Rectal smooth muscle tissue (tissue), 1 donor: Measurements from ENCODE around the gene PGC.

ENCODE experiments used
- H3K27ac ChIP-seq: one replicate; pipeline ENCODE4 v1.7.0; 2013; ENCODE audit warnings: low read depth, low read length, inconsistent platforms
- H3K27me3 ChIP-seq: one replicate; pipeline ENCODE4 v1.7.0; 2013; ENCODE audit warnings: low read length; ENCODE audit not compliant: control insufficient read depth, insufficient read depth
- H3K36me3 ChIP-seq: one replicate; pipeline ENCODE4 v1.7.0; 2013; ENCODE audit warnings: low read length; ENCODE audit not compliant: control insufficient read depth, insufficient read depth
- H3K4me1 ChIP-seq: one replicate; pipeline ENCODE4 v1.7.0; 2013; ENCODE audit warnings: low read length; ENCODE audit not compliant: control insufficient read depth, insufficient read depth
- H3K4me3 ChIP-seq: one replicate; pipeline ENCODE4 v1.7.0; 2013; ENCODE audit warnings: low read length
- H3K9ac ChIP-seq: one replicate; pipeline ENCODE4 v1.7.0; 2013; ENCODE audit warnings: low read length

PGC gene

DNA sequence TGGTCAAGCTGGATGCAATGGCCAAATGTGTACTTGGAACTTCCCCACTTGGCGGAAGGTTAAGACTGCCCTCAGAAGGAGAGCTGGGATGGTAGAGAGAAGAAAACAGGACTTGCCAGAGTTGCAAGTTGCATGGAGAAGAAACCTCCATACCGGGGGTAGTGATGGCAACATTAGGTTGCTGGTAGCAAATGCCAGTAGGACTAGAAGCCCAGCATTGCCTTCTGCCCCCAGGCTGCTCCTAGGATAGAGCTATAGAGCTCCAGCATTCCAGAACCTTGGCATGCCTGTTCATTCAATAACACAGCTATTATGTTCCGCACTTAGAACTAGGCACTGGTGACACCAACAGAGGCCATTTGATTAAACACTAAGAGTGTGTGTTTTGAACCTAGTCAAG lies 38.3 kb downstream of the PGC start:
- Histone ChIP-seq H3K4me3 (no peak overlapping the region), H3K27ac (no peak overlapping the region), H3K27me3 (no peaks in the 10 kb centered on the region), H3K4me1 (peaks cover 50% of the 10 kb centered on the region), H3K36me3 (no peaks in the 10 kb centered on the region), H3K9ac (no peak overlapping the region)

DNA sequence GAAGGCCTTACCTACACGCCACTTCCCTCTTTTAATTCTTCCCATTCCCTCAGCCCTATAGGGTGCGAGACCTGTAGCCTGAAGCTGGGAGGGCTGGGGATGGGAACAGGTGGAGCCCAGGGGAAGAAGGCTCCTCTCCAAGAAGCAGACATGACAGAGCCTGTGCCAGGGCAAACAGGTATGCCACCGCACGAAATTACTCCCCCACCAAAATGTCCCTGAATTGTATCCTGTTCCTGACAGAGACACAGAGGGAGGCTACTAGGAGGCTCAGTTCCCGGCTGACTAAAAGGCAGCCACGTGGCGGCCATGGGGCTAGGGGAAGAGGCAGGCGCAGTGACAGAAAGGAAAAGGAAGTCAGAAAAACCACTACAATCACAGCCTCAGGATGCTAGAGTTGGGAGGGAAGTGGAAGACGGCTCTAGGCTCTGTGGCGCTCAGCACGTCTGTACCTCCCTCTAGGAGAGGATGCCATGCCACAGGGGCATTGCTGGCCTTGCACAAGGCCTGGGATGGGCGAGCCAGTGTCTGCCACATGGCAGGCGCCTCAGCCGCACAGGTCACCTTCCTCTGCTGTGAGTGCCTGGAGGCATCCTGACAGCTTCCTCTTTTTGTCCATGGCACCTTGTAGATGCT lies 39.5 kb downstream of the PGC start:
- Histone ChIP-seq H3K9ac (no peak overlapping the region), H3K36me3 (no peaks in the 10 kb centered on the region), H3K27me3 (no peaks in the 10 kb centered on the region), H3K4me3 (no peak overlapping the region), H3K4me1 (peaks cover 41% of the 10 kb centered on the region), H3K27ac (peak overlapping the region; percentile 82)

DNA sequence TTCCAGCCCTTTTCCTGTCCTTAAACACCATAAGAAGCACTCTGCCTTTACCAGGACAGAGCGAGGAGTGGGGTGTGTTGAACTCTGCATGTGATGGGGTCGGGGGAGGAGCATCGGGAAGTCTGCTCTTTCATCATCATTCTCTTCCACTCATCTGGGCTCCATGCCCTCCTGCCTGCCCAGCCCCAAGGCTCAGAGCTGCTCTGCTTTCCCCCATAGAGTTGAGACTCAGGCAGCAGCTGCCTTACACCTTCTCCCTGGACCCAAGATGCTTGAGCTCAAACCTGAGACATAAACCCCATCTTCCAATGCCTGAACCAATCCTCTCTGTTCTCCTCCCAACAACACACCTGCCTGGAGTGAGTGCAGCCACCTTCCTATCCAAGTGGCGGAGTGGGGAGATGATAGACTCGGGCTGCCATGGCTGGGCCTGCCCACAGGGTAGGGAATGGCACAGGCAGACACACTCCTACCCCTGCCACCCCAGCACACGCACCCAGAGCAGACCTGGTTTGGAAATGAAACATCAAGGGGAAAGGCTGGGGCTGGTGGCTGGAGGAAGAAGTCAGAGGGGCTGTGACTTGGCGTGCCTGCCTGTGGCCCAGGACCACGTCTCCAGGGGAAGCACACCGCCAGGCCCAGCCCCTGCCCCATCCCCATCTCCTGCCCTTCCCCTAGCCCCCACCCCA lies 40.2 kb downstream of the PGC start:
- H3K36me3 ChIP-seq = no peaks in the 10 kb centered on the region
- H3K27ac ChIP-seq = peak overlapping the region; percentile 82
- H3K4me3 ChIP-seq = no peak overlapping the region
- no peak overlapping the region for H3K9ac ChIP-seq
- H3K4me1 ChIP-seq = peaks cover 34% of the 10 kb centered on the region
- no peaks in the 10 kb centered on the region for H3K27me3 ChIP-seq

DNA sequence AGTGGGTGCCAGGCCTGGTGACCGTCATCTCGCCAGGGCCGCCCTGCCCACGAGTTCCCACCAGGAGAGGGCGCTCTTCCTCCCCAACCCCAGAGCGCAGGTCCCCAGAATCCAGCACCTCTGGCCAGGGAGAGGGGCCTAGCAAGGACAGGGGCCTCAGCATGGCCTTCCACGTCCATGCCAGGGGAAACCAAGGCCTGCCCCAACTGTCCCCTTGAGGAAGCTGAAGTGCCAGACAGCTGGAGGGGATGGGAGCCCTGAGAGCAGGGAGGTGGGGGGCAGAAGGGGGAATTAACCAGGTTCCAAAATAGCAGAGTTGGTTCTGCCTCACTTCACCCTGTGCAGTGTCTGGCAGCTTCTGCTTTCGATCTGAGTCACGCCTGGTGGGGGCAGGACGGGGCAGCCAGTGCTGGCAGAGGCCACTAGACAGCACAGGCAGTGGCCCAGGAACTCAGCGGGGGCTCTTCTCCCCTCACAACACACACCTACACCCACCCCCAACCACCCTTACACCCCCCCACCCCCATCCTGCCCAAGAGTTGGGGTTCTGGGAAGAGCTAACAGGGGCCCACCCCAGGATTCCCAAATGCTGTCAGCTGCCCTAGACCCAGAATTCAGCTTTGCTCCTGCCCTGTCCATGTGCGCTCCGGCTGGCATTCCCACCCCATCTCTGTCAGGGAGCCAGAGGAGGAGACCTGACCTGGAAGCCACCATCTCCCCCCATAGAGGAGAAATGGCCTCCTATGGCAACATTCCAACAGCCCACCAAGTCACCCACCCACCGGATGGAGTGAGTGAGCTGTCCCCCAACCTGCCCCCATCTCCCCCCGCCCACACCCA lies 41.0 kb downstream of the PGC start:
- Histone ChIP-seq H3K4me3 (peak overlapping the region; percentile 22), H3K27me3 (no peaks in the 10 kb centered on the region), H3K4me1 (peaks cover 27% of the 10 kb centered on the region), H3K27ac (peak overlapping the region; percentile 82), H3K9ac (peak overlapping the region; percentile 14), H3K36me3 (no peaks in the 10 kb centered on the region)

DNA sequence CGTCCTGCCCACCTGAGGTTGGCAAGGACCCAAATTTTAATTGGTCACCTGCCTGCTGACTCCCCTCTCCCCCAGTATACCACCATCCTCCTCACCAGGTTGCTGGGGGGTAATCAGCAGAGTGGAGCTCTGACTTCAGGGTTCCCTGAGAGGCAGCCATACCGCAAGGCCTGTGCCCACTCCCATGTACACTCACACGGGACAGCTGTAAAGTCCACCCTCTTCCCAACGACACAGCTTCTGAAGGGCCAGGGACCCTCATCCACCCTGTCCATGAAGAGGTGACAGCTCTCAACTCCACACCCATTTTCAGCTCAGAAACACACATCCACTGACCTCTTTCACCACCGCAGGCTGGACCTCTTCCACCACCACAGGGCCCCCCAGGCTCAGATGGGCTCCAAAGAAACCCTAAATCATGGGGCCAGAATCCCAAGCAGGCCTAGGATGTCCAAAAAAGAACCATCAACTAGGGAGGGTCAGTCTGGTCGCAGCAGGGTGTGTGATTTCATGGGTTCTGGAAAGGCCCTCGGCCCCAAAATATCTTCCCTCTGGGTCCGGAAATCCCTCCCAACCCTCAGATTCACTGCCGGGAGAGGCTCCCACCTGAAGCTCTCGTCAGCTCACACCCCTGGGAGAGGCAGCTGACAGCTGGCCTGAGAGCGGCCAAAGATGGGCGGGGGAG lies 41.7 kb downstream of the PGC start:
- H3K9ac ChIP-seq = peak overlapping the region; percentile 14
- H3K4me3 ChIP-seq = peak overlapping the region; percentile 17
- peaks cover 25% of the 10 kb centered on the region for H3K4me1 ChIP-seq
- H3K36me3 ChIP-seq = no peaks in the 10 kb centered on the region
- no peaks in the 10 kb centered on the region for H3K27me3 ChIP-seq
- peak overlapping the region; percentile 82 for H3K27ac ChIP-seq

DNA sequence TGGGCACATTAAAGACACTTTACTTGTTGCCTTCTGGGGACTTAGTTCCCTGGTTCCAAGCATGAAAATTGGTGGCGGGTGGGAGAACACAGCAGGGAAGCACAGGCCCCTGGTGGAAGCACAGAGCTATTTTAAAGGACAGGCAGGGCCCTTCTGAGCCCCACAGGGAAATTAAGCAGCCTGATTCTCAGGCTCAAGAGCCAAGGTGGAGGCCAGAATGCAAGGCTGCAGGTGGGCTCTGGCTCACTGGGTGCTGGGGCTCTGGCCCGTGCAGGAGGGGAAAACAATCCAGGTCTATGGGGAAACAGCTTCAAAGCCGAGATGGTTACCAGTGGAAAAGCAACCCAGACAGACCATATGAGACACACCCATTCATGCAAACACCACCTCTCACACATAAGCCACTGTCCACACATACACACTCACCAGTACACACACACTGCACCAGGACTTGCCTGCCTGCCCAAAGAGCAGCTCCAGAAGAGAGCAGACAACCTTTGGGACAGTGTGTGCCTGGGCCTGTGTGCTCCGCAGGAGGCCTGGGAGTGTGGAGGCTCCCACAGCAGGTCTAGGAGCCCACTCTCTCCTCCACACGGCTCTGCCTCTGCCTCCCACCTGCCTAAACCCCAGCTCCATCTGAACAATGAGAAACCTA lies 42.4 kb downstream of the PGC start:
- no peak overlapping the region for H3K9ac ChIP-seq
- H3K36me3 ChIP-seq = no peaks in the 10 kb centered on the region
- H3K4me1 ChIP-seq = peaks cover 25% of the 10 kb centered on the region
- H3K4me3 ChIP-seq = no peak overlapping the region
- no peaks in the 10 kb centered on the region for H3K27me3 ChIP-seq
- peak overlapping the region; percentile 82 for H3K27ac ChIP-seq

DNA sequence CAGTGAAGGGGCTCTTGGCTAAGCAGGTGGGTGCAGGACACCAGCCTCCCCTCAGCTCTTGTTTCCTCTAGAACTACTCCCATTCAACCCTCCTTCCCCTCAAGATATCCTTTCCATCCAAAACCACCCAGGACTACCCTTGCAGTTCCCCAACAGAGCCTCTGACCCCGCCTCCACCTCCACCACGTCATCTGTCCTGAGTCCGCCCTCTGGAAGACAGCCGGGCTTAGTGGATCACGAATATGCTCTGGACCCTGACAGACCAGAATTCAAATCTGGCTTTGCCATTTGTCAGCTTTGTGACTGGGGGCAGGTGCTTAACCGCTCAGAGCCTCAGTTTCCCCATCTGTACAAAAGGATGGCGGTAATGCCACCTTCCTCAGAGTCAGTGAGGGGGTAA lies 43.2 kb downstream of the PGC start:
- Histone ChIP-seq H3K4me3 (no peak overlapping the region), H3K27ac (no peak overlapping the region), H3K36me3 (no peaks in the 10 kb centered on the region), H3K4me1 (peaks cover 25% of the 10 kb centered on the region), H3K27me3 (no peaks in the 10 kb centered on the region), H3K9ac (no peak overlapping the region)

DNA sequence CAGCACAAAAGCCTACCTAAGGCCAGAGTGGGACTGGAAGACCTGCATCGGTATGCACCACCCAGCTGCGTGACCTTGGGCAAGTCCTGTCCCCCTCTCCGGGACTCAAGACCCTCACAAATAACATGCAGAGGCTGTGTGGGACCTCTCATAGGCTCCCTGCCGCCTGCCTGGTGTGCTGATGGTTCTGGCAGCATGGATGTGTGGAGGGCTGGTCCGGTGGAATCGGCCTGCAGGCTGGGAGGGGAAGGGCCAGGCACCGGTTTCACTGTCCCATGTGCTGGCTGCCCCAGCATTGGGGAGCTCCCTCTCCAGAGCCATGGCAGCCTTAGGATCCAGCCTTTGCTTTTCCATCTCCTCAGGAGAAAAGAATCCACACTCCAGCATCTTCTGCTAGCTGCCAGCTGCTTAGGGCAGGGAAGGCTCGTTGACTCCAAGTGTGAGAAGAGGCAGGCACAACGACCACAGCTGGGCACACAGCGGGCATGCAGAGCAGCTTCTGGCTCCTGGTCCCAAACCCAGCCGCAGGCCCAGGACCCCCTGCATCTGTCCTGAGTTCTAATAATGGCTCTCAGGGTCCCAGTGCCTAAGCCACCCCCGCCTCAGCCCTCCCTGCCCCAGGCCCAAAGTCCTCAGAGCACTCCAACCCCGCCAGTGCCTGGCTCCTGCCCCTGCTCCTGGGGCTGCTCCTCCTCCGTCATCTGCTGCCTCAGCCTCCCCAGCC lies 44.3 kb downstream of the PGC start:
- Histone ChIP-seq H3K9ac (no peak overlapping the region), H3K4me1 (peaks cover 25% of the 10 kb centered on the region), H3K27me3 (no peaks in the 10 kb centered on the region), H3K36me3 (no peaks in the 10 kb centered on the region), H3K4me3 (no peak overlapping the region), H3K27ac (no peak overlapping the region)

DNA sequence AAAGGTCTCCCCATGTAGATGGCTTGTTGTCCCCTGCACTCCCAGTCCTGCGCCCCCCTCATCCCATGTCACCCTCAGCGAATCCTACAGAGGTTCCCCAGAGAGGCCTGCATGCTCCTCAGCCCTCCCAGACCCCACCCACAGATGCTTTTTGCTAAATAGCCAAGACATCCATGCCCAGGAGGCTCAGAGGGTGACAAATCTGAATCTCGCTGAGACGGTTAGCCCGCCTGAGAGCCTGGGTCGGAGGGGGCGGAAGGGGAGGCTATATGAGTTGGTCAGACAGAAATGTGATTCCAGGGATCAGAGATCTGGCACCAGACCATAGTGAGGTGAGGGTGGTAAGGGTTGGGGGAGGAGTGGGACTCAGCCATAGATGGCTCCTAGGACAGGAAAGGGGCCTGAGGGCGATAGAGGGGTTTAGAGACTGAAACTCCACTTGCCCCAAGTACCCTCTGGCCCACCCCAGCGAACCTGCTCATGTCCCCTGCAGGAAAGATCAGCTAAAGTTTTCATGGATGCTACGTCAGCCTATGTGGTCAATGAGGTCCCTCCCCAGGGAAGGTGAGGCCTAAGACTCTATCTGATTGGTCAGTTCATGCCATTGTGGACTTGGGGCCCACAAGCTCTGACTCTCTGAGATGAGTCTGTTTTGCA lies 45.0 kb downstream of the PGC start:
- H3K4me3 ChIP-seq = no peak overlapping the region
- H3K27me3 ChIP-seq = no peaks in the 10 kb centered on the region
- no peaks in the 10 kb centered on the region for H3K36me3 ChIP-seq
- H3K4me1 ChIP-seq = peaks cover 25% of the 10 kb centered on the region
- no peak overlapping the region for H3K9ac ChIP-seq
- no peak overlapping the region for H3K27ac ChIP-seq

DNA sequence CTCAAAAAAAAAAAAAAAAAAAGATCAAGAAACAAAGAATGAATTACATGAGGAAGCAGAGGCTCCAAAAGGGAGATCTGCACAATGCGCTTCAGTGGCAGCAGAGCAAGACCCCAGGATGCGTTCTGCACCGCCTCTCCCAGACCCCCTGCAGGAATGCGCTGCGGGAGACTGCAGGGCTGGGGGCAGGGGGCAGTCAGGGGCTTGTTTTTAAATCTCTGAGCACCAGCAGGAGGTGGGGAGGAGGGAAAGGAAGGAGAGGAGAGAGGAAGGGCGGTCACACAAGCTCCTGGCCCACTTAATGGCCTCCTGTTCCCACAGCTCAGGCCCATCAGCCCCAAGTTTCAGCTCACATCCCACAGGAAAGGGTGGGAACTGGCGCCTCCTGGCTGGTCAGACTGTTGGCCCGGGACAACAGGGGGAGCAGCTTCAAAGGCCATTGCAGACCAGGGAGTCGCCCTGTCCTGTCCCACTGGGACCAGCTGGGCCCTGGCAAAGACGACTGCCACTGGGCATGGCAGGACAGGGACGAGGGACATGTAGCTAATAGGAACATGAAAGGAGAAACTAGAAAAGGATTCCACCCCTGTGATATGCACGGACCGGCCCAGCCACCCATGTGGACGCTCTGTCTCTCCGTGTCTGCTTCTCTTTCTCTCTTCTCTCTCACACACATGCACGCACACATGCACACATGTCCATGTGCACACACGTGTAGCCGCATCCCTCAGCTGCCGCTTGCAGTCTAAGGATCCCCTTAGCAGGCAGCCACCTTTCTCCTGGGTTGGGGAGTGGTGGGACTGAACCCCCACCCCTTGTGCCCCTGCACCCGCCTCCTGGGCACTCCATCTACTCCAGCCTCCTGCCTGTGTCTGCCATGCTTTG lies 46.5 kb downstream of the PGC start:
- H3K9ac ChIP-seq = no peak overlapping the region
- H3K27me3 ChIP-seq = no peaks in the 10 kb centered on the region
- no peaks in the 10 kb centered on the region for H3K36me3 ChIP-seq
- no peak overlapping the region for H3K4me3 ChIP-seq
- H3K27ac ChIP-seq = no peak overlapping the region
- H3K4me1 ChIP-seq = peaks cover 16% of the 10 kb centered on the region
